Measurements from ENCODE around the gene FHL2. TPM values are rescaled to one million over a fixed set of nuclear protein-coding genes. Genes with fewer than 3 reads are reported as not detected.

Gene FHL2
- total RNA-seq, 2 experiments from 2014 or later: 0.41 to 0.42 TPM

DNA sequence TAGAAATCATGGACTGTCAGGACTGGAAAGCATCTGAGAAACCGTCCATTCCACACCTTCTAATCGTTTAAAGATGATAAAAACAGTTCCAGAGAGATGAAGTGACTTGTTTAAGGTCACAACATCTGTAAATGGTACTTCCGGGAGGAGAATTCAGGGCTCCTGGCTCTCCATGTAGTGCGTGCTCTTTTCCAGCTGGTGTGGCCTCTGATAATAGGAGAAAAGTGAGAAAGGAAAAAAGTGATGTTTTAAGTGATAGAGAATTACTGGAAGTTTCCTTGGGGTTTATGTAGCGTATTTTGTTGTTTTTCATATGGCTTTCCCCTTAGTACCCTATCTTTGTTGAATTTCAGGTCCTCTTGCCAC is 60.8 kb downstream of the FHL2 start:
- CTCF ChIA-PET: interaction anchor here (0.9 to 1.4 kb wide), 2 partner anchors 8 to 183 kb away, joined by 3 read pairs; partner anchors contain the start of gene TGFBRAP1
- intact Hi-C loops (cut with DNase I, micrococcal nuclease): loop anchor here (5.0 to 10.0 kb wide), 3 partner anchors 301 to 757 kb away; partner anchors contain the start of genes MRPS9 (in 1 of the 2) and NCK2 (in 1 of the 2)
- peak overlapping the region; percentile 71 for H3K4me3 ChIP-seq (ENCODE audit: low read length)
- ATAC-seq (ENCODE audit: poor library complexity) (no peak), DNase-seq (peak in 3 of 14 experiments; percentile 10 to 39 (median 19))
- Mint-ChIP-seq H3K36me3 (ENCODE audit: low read depth) (peaks cover 57% of the 10 kb centered on the region), H3K27me3 (no peaks in the 10 kb centered on the region), H3K27ac (peak overlapping the region; percentile 100), H3K4me1 (ENCODE audit: low read depth) (peaks cover 53% of the 10 kb centered on the region), H3K4me3 (peak overlapping the region; percentile 99), H3K9me3 (no peaks in the 10 kb centered on the region)
- H3K9me3 ChIP-seq (ENCODE audit: control insufficient read depth in 1 of 2, insufficient read depth in 1 of 2, low read length in 2 of 2): no peaks in the 10 kb centered on the region
- H3K4me1 ChIP-seq (ENCODE audit: insufficient read depth, low read length): peaks cover 19% of the 10 kb centered on the region
- H3K27me3 ChIP-seq (ENCODE audit: control insufficient read depth in 1 of 2, insufficient read depth in 2 of 2, low read length in 2 of 2): no peaks in the 10 kb centered on the region
- POLR2A ChIA-PET: interaction anchor here (0.9 to 2.7 kb wide), 3 partner anchors 9 to 43 kb away, joined by 3 to 23 read pairs (median 6); partner anchors contain the start of gene TGFBRAP1
- peak overlapping the region; percentile 66 to 97 for H3K27ac ChIP-seq (ENCODE audit: low read depth in 1 of 2, low read length in 2 of 2)
- TF ChIP-seq CTCF (IDR thresholded peaks at IDR 0.05): no peak
- peaks cover 39% of the 10 kb centered on the region for H3K36me3 ChIP-seq (ENCODE audit: insufficient read depth, low read length)

DNA sequence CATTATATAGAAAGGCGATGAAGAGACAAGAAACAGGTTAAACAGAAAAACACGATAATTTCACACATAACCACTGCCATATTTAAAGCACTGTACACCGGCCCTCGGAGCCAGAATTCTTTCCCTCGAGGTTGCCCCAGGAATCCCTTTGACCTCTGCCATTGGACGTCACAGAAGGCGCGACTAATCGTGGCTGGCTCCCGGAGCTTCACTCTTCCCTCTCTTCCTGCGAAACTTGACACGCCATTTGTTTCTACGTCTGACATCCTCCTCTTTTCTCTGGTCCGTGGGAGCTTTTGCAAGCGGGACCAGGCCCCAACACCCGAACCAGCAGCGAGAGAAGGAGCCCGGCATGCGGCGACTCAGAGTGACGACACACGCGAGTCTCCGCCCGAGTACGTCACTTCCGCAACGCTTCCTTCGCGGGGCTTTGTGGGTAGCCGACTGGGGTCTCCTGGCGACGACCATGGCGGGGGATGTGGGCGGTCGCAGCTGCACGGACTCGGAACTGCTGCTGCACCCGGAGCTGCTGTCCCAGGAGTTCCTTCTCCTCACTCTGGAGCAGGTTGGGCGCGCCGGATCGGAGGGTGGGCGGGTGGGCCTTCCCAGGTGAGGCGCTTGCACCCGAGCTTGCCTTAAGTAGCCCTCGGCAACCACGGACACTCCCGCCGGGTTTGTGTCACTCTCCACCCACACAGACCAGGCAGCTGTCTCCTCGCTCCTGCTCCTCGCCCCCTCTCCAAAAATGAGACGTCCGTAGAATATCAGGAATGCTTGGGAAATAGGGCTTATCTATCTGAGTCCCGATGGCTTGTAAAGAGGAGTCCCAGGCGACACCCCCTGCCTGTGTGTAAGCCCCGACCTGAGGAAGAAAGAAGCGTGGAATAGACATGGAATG is 61.5 kb downstream of the FHL2 start, which contains the start of gene C2orf49:
Gene C2orf49, plus strand, starts transcription at position 419 of the 898 bp plus-strand sequence. Its CDS starts 48 bp downstream, at position 467.
- H3K4me3 ChIP-seq (ENCODE audit: low read length): peak within 1 kb of the TSS; percentile 71
- CTCF ChIA-PET: interaction anchor here (1.4 kb wide), 1 partner anchor 184 kb away, joined by 3 read pairs; no protein-coding TSS in a partner anchor
- H3K27ac ChIP-seq (ENCODE audit: low read depth in 1 of 2, low read length in 2 of 2): peak within 1 kb of the TSS; percentile 82 to 97
- H3K27me3 Mint-ChIP-seq: no peaks in the 10 kb centered on the region
- no peaks in the 10 kb centered on the region for H3K9me3 Mint-ChIP-seq
- peak; percentile 89 for ATAC-seq (ENCODE audit: poor library complexity)
- H3K36me3 ChIP-seq (ENCODE audit: insufficient read depth, low read length): peaks cover 33% of the 10 kb centered on the region
- peaks cover 51% of the 10 kb centered on the region for H3K36me3 Mint-ChIP-seq (ENCODE audit: low read depth)
- TF ChIP-seq CTCF (IDR thresholded peaks at IDR 0.05): no peak
- peak; percentile 79 to 95 (median 85) for DNase-seq
- intact Hi-C loops (cut with DNase I, micrococcal nuclease): loop anchor here (5.0 to 10.0 kb wide), 3 partner anchors 300 to 757 kb away; partner anchors contain the start of genes MRPS9 (in 1 of the 2) and NCK2 (in 1 of the 2)
- peak within 1 kb of the TSS; percentile 99 for H3K4me3 Mint-ChIP-seq
- H3K27me3 ChIP-seq (ENCODE audit: control insufficient read depth in 1 of 2, insufficient read depth in 2 of 2, low read length in 2 of 2): no peaks in the 10 kb centered on the region
- peaks cover 19% of the 10 kb centered on the region for H3K4me1 ChIP-seq (ENCODE audit: insufficient read depth, low read length)
- peak within 1 kb of the TSS; percentile 100 for H3K27ac Mint-ChIP-seq
- POLR2A ChIA-PET: interaction anchor here (0.9 to 2.7 kb wide), 4 partner anchors 9 to 300 kb away, joined by 3 to 23 read pairs (median 4); partner anchors contain the start of genes MRPS9 and TGFBRAP1
- no peaks in the 10 kb centered on the region for H3K9me3 ChIP-seq (ENCODE audit: control insufficient read depth in 1 of 2, insufficient read depth in 1 of 2, low read length in 2 of 2)
- H3K4me1 Mint-ChIP-seq (ENCODE audit: low read depth): peaks cover 50% of the 10 kb centered on the region

DNA sequence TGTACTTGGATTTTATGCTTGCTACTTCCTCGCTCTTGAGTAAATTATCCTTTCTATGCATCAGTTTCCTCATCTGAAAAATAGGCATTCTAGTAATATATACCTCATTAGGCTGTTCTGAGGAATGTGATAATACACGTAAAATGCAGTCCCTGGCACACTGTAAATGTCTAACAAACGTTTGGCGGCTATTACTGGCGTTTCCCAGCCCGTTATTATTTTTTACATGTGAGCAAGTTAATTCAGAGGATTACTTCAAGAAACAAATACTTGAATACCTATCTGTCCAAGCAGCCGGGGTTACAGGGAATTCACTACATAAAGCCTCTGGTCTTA is 62.1 kb downstream of the FHL2 start:
- ChIA-PET CTCF (no interaction called here), POLR2A (interaction anchor here (0.7 to 2.7 kb wide), 3 partner anchors 8 to 299 kb away, joined by 3 to 23 read pairs (median 3); partner anchors contain the start of genes MRPS9 and TGFBRAP1)
- peak overlapping the region; percentile 100 for H3K27ac Mint-ChIP-seq
- Histone ChIP-seq H3K9me3 (ENCODE audit: control insufficient read depth in 1 of 2, insufficient read depth in 1 of 2, low read length in 2 of 2) (no peaks in the 10 kb centered on the region), H3K27ac (ENCODE audit: low read depth in 1 of 2, low read length in 2 of 2) (peak overlapping the region; percentile 82 to 97), H3K4me3 (ENCODE audit: low read length) (peak overlapping the region; percentile 71), H3K27me3 (ENCODE audit: control insufficient read depth in 1 of 2, insufficient read depth in 2 of 2, low read length in 2 of 2) (no peaks in the 10 kb centered on the region), H3K36me3 (ENCODE audit: insufficient read depth, low read length) (peaks cover 27% of the 10 kb centered on the region), H3K4me1 (ENCODE audit: insufficient read depth, low read length) (peaks cover 19% of the 10 kb centered on the region)
- no peak for ATAC-seq (ENCODE audit: poor library complexity)
- no peak for DNase-seq
- intact Hi-C loops (cut with DNase I, micrococcal nuclease): loop anchor here (5.0 to 10.0 kb wide), 3 partner anchors 299 to 758 kb away; partner anchors contain the start of genes MRPS9 (in 1 of the 2) and NCK2 (in 1 of the 2)
- peak overlapping the region; percentile 99 for H3K4me3 Mint-ChIP-seq
- H3K9me3 Mint-ChIP-seq: no peaks in the 10 kb centered on the region
- peaks cover 50% of the 10 kb centered on the region for H3K4me1 Mint-ChIP-seq (ENCODE audit: low read depth)
- no peak for TF ChIP-seq CTCF (IDR thresholded peaks at IDR 0.05)
- no peaks in the 10 kb centered on the region for H3K27me3 Mint-ChIP-seq
- H3K36me3 Mint-ChIP-seq (ENCODE audit: low read depth): peaks cover 45% of the 10 kb centered on the region
